Panc1 (cell line): ENCODE data around the gene F2.

Source experiments
- POLR2AphosphoS5 ChIP-seq: IDR thresholded peaks from 2 replicates; pipeline ENCODE4 v1.6.1; 2012; ENCODE audit warnings: mild to moderate bottlenecking, low read depth, low read length, moderate library complexity
- SIN3A ChIP-seq: IDR thresholded peaks from 2 replicates; pipeline ENCODE4 v1.6.1; 2012; ENCODE audit warnings: low read depth, mild to moderate bottlenecking, low read length, moderate library complexity, borderline replicate concordance; ENCODE audit not compliant: insufficient read depth
- TCF7L2 ChIP-seq: IDR thresholded peaks from 2 replicates; pipeline ENCODE4 v1.6.1; 2011; ENCODE audit warnings: mild to moderate bottlenecking, low read depth, low read length, inconsistent platforms
- TF ChIP-seq, protein P1 (sequence below): fragments of 450-650 bp; IDR thresholded peaks from 2 replicates; pipeline ENCODE4 v1.5.1; 2017; ENCODE audit warnings: mild to moderate bottlenecking
- TF ChIP-seq, protein P2 (sequence below), 2 experiments: IDR thresholded peaks; 2 replicates each; pipeline ENCODE4 v1.6.1; 2011 to 2012; ENCODE audit warnings: low read depth in 2 of 2, control low read depth in 1 of 2, low read length in 1 of 2, mild to moderate bottlenecking in 1 of 2, moderate library complexity in 1 of 2; ENCODE audit not compliant: insufficient read depth in 1 of 2

DNA sequence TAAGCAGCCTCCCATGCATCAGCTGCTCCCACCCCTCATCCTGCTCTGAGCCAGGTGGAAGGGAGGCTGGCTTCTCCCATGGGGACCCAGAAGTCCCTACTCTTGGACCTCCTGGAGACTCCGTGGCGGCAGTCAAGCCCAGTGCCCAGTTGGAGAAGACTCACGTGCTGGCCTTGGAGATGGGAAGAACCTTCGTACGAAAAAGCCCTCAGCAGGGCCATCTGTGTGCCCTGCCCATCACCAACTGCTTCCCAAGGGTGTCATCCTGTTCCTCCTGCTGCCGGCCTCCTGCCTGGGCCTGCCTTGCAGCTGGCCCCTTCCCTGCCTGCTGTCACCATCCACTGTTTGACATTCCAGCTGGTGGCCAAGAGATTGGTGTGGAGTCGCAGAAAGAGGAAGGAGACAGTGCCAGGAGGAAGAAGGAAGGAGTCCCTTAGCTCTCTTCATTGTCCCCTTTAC, 46.6 kb upstream of the F2 start:
- no peak for TF ChIP-seq POLR2AphosphoS5
- TF ChIP-seq, protein P1, sequence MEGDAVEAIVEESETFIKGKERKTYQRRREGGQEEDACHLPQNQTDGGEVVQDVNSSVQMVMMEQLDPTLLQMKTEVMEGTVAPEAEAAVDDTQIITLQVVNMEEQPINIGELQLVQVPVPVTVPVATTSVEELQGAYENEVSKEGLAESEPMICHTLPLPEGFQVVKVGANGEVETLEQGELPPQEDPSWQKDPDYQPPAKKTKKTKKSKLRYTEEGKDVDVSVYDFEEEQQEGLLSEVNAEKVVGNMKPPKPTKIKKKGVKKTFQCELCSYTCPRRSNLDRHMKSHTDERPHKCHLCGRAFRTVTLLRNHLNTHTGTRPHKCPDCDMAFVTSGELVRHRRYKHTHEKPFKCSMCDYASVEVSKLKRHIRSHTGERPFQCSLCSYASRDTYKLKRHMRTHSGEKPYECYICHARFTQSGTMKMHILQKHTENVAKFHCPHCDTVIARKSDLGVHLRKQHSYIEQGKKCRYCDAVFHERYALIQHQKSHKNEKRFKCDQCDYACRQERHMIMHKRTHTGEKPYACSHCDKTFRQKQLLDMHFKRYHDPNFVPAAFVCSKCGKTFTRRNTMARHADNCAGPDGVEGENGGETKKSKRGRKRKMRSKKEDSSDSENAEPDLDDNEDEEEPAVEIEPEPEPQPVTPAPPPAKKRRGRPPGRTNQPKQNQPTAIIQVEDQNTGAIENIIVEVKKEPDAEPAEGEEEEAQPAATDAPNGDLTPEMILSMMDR, result no peak
- no peak for TF ChIP-seq SIN3A
- TF ChIP-seq TCF7L2, result no peak
- TF ChIP-seq, protein P2, sequence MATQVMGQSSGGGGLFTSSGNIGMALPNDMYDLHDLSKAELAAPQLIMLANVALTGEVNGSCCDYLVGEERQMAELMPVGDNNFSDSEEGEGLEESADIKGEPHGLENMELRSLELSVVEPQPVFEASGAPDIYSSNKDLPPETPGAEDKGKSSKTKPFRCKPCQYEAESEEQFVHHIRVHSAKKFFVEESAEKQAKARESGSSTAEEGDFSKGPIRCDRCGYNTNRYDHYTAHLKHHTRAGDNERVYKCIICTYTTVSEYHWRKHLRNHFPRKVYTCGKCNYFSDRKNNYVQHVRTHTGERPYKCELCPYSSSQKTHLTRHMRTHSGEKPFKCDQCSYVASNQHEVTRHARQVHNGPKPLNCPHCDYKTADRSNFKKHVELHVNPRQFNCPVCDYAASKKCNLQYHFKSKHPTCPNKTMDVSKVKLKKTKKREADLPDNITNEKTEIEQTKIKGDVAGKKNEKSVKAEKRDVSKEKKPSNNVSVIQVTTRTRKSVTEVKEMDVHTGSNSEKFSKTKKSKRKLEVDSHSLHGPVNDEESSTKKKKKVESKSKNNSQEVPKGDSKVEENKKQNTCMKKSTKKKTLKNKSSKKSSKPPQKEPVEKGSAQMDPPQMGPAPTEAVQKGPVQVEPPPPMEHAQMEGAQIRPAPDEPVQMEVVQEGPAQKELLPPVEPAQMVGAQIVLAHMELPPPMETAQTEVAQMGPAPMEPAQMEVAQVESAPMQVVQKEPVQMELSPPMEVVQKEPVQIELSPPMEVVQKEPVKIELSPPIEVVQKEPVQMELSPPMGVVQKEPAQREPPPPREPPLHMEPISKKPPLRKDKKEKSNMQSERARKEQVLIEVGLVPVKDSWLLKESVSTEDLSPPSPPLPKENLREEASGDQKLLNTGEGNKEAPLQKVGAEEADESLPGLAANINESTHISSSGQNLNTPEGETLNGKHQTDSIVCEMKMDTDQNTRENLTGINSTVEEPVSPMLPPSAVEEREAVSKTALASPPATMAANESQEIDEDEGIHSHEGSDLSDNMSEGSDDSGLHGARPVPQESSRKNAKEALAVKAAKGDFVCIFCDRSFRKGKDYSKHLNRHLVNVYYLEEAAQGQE (IDR thresholded peaks at IDR 0.05; ENCODE audit: insufficient read depth in 1 of 2, low read depth in 2 of 2, low read length in 1 of 2), result no peak
